ENCODE data around the gene OR51T1. TPM values are rescaled to one million over a fixed set of nuclear protein-coding genes. Genes with fewer than 3 reads are reported as not detected.

OR51T1 gene
- total RNA-seq, 1 experiment from 2014 or later, result not detected

DNA sequence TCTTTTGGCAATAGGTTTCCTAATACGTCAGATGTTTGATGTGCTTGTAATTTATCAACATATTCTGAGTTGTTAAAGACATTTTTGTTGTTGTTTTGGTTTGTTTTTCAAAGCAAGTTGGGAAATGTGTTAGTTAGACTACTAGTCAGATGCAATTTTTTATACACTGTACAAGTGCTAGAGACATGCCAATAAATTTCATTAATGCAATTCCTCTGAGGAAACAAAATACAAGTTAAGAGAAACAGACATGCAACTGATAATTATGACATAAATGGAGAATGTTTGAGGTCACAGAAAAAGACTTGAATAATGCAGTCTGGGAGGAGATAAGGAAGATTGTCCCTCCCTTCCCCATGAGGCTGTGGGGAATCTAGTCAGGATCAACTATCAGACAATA, 5.9 kb downstream of the OR51T1 start:
- no peaks in the 10 kb centered on the region for H3K4me1 Mint-ChIP-seq
- Histone ChIP-seq H3T11ph (ENCODE audit: low read length) (no peak overlapping the region), H2AK5ac (ENCODE audit: insufficient read length, low read length) (no peak overlapping the region), H4K8ac (replicated peaks; ENCODE audit: insufficient read length, low read depth, low read length) (no peak overlapping the region), H3K9ac (ENCODE audit: extremely low read depth, insufficient read length, low read length) (no peak overlapping the region), H3K79me1 (ENCODE audit: insufficient read depth, low read depth, low read length, poor library complexity, severe bottlenecking) (no peaks in the 10 kb centered on the region), H4K91ac (ENCODE audit: insufficient read length, low read depth, low read length) (no peak overlapping the region), H3K79me2 (ENCODE audit: insufficient read depth, low read length) (no peaks in the 10 kb centered on the region), H3K23me2 (ENCODE audit: insufficient read length, low read depth, low read length, poor library complexity, severe bottlenecking) (no peaks in the 10 kb centered on the region), H3K9me3 (ENCODE audit: control insufficient read depth, low read depth, low read length) (no peaks in the 10 kb centered on the region), H2BK120ac (ENCODE audit: low read depth, low read length, poor library complexity, severe bottlenecking) (no peak overlapping the region), H4K5ac (ENCODE audit: insufficient read length, low read depth, low read length) (no peak overlapping the region), H3K18ac (ENCODE audit: insufficient read length, low read depth, low read length) (no peak overlapping the region), H3K27ac (ENCODE audit: insufficient read length, low read depth, low read length) (no peak overlapping the region), H2BK15ac (ENCODE audit: low read depth, low read length) (no peak overlapping the region), H3K27me3 (ENCODE audit: insufficient read depth, low read length) (no peaks in the 10 kb centered on the region), H4K20me1 (ENCODE audit: control insufficient read depth, insufficient read depth, insufficient read length) (no peaks in the 10 kb centered on the region), H3K4me2 (ENCODE audit: insufficient read depth, insufficient read length, low read length) (no peak overlapping the region), H3K4ac (ENCODE audit: low read depth, low read length) (no peak overlapping the region), H2BK12ac (ENCODE audit: insufficient read length, low read depth, low read length) (no peak overlapping the region), H3K4me1 (ENCODE audit: insufficient read depth, low read length) (no peaks in the 10 kb centered on the region), H3K14ac (ENCODE audit: insufficient read depth, low read length) (no peak overlapping the region), H3K23ac (ENCODE audit: insufficient read length, low read depth, low read length) (no peak overlapping the region), H2BK5ac (ENCODE audit: insufficient read length, low read length) (no peak overlapping the region), H2BK20ac (ENCODE audit: low read depth, low read length, poor library complexity, severe bottlenecking) (no peak overlapping the region), H3K56ac (ENCODE audit: insufficient read length, low read depth, low read length) (no peak overlapping the region), H2AFZ (ENCODE audit: low read length) (no peak overlapping the region)
- no peak for DNase-seq
- H3K27ac Mint-ChIP-seq, result no peak overlapping the region
- no peaks in the 10 kb centered on the region for H3K27me3 Mint-ChIP-seq (ENCODE audit: low read depth)
- TF ChIP-seq, protein P1, sequence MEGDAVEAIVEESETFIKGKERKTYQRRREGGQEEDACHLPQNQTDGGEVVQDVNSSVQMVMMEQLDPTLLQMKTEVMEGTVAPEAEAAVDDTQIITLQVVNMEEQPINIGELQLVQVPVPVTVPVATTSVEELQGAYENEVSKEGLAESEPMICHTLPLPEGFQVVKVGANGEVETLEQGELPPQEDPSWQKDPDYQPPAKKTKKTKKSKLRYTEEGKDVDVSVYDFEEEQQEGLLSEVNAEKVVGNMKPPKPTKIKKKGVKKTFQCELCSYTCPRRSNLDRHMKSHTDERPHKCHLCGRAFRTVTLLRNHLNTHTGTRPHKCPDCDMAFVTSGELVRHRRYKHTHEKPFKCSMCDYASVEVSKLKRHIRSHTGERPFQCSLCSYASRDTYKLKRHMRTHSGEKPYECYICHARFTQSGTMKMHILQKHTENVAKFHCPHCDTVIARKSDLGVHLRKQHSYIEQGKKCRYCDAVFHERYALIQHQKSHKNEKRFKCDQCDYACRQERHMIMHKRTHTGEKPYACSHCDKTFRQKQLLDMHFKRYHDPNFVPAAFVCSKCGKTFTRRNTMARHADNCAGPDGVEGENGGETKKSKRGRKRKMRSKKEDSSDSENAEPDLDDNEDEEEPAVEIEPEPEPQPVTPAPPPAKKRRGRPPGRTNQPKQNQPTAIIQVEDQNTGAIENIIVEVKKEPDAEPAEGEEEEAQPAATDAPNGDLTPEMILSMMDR (conservative IDR thresholded peaks at IDR 0.05), result no peak
- H3K4me3 Mint-ChIP-seq, result no peak overlapping the region
- H3K9me3 Mint-ChIP-seq, result no peaks in the 10 kb centered on the region
- H3K36me3 Mint-ChIP-seq (ENCODE audit: insufficient read depth in 1 of 3, low read depth in 3 of 3), result no peaks in the 10 kb centered on the region
- no CpG with 5 or more reads among the region's 1 CpG for whole genome bisulfite sequencing (ENCODE audit: extremely low coverage, insufficient read length, low lambda C conversion rate)
